Hematopoietic multipotent progenitor cell treated with erythropoietin and hydrocortisone succinate and interleukin-3 and kit ligand, for 4 days (in vitro differentiated cells): ENCODE measurements around the gene MTMR2.

Experiments used
- DNase-seq: peaks from one replicate; pipeline ENCODE4 v3.0.0-alpha.2; 2015

Gene MTMR2

DNA sequence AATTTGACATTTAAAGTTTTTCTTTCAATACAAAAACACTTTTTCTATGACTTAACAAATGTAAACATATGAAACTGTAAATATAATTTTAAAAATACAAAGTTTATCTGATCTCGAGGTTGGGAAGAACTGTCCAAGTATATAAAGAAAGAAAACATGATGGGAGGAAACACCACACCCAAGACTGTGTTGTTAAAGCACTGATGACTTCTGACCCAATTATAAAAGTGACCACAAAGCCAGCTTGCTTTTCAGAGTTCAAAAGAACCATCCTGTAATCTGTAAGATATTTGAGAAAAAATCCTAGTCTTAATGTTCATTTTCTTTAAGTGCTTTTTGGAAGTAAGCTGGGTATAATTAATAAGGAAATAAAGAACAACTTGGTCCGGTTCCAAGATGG is 118.0 kb downstream of the MTMR2 start:
- no peak for DNase-seq

DNA sequence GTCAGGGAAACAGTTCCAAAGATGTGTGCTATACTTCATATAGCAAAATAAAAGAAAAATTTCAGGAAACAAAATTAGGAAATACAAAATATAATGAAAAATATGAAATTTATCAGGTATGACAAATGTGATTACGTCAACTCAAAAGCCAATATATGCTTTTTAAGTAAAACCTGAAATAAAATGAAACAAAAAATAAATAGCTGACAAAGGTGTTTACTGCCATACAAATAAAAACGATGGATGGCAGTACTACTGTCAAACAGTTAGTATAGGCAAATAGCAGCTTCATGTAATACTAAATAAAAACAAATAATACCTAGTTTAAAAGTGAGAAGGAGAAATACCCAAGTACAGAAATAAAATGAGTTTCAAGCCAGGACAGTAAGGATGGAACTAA is 119.9 kb downstream of the MTMR2 start:
- no peak for DNase-seq

DNA sequence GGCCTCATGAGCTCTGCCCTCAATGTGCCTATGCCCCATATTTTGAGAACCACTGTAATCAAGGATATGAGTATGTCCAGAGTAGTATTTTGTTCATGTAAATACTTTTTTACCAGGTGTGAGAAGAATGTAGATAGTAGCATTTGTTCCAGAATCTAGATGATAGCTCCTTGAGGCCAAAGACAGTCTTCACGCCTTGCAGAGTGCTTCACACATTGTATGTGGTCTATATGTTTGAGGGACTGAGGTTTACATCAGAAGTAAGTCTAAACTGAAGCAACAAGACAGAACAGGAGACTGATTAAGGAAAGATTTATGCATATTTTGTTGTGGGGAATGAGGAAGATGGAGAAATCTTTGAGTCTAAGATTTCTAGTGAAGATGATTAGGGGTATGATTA is 121.1 kb downstream of the MTMR2 start:
- no peak for DNase-seq

DNA sequence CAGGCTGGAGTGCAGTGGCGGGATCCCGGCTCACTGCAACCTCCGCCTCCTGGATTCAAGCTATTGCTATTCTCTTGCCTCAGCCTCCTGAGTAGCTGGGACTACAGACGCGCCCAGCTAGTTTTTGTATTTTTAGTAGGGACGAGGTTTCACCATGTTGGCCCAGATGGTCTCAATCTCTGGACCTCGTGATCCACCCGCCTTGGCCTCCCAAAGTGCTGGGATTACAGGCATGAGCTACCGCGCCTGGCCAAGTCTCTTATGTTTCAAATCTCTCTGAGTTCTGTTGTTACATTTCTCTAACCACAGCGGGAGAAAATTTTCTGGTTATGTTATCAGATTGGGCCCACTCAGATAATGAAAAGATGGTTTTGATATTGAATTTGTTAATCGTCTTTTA is 123.5 kb downstream of the MTMR2 start:
- DNase-seq: peak; percentile 15

DNA sequence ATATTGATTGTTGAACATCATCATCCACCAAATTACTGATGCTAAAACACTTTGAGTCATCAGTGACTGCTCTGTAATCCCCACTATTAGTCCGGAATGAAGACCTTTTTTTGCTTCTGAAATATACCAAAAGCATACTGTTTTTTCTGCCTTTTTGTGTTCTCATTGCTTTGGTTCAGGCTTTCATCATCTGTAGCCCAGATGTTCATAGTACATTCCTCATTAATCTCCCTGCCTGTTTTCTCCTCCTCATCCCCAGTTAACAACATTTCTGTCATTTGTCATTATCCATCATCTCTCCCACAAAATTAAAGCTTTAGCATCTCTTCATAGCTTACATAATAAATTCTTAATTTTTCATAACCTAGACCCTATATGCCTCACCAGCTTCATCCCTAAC is 124.4 kb downstream of the MTMR2 start:
- DNase-seq: no peak

DNA sequence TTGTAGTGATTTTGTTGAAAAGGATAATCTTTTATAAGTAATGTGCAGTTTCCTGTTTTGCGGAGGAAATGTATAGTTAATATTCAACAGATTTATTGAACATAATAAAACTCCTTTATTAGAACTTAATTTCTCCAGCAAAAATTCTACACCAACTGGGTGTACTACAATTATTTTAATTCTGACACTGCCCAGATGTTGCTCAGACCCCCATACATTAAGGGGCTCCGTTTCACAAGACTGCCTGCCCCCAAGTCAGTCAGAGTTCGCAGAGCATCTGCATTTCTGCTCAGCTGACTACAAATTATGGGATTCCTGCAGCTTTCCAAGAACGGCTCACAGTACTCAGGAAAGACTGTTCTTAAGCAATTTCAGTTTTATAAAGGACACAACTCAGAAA is 127.4 kb downstream of the MTMR2 start:
- no peak for DNase-seq

DNA sequence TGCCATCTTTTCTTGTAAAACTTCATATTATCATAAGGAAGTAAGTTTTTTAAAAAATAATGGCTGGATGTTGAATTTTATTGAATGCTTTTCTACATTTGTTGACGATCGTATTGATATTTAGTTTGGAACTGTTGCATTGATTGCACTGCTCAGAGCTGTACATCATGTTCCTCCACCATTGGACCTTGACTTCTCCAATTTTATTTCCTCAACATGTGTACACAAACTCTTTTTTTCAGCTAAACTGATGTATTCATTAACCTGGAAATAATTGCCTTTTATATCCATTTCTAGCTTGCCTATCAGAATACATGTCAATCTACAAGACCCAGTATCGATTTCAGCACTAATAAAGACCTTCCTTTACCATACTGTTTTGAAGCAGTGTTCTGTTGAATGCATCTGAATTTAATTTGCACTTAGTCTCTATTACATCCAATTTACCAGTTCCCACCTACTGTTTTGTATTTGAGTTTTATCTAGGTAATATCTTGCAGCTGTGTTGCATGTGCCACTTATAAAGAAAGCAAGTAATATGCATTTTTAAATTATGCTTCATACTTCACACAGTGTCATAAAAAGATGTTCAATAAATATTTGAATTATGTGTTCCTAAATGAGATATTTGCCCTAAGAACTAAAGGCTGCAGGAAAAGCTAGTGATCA is 128.1 kb downstream of the MTMR2 start:
- no peak for DNase-seq

DNA sequence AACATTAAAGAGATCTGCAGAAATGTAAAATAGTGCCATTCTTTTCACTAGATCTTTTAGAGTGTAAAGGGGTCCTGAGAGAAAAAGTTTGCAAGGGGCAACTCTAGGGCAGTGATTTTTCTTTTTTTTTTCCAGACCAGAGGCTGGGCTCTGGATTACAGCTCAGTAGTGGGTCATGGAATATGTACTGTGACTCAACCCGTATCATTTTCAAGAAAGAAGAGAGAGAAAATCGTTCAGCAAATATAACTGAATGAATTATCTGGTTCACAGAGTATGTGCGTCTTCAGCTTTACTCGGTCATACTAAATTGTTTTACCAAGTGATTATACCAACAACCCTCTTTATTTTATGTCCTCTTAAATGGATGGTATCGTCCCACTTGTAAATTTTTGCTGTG is 129.8 kb downstream of the MTMR2 start:
- no peak for DNase-seq

DNA sequence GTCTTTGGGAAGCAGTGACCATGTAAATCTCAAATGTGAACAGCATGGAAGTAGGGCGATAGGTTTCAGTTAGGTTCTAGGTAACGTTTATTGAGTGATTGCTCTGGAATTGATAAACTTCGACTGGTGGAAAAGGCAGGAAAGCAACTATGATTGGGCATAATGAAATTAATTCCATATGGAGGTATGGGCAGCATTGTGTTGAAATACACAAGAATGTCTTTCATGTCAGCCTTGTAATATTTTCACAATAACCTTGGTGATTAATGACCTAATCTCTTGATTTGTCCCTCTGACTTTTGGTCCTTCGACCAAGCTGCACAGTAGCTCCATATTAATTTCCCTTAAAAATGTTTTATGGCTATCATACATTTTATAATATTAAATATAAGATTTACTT is 130.8 kb downstream of the MTMR2 start:
- DNase-seq: no peak

DNA sequence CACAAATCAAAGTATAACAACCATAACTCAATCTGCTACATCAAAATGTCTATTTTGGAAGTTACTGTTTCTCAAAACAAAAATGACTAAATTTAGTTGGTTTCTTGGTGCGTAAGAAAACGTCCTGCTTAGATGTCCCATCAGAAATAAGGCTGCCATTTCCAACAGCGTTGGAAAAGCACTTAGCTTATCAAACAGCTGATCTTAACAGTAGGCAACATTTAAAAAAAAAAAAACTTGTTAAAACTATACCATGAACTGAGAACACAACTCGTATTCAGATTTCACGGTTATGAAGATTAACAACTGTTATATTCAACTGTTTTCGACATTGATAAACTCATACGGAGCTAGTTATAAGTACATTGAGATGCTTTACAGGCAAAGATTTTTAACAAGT is 131.2 kb downstream of the MTMR2 start:
- DNase-seq: no peak

DNA sequence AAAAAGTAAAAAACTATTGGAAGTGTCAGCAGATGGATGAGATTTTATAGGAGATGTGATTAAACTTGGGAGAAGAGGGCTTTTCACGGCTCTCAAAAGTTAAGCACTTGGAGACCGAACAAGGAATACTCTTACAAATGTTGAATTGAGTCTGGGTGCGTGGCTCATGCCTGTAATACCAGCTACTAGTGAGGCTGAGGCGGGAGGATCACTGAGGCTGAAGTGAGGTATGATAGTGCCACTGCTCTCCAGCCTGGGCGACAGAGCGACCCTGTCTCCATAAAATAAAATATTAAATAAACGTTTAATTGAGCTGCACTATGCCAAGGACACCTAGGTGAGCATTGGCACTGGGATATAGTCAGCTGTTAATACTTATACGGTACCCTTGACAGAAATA is 131.7 kb downstream of the MTMR2 start:
- DNase-seq: no peak

DNA sequence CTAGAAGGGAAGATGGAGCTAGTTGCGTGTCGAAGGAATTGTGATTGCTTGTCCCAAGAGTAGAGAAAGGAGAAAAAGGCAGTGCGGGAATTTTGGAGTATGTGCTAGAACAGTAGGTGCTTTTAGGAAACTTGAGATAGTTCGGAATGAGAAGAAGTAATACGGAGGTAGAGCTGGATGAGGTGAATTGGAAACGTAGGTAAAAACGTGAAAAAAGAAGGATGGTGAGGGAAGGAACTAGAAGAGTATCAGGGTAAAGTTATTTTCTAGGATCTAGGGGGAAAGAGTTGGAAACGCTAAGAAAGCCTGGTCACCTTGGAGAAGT is 132.2 kb downstream of the MTMR2 start:
- DNase-seq: no peak

DNA sequence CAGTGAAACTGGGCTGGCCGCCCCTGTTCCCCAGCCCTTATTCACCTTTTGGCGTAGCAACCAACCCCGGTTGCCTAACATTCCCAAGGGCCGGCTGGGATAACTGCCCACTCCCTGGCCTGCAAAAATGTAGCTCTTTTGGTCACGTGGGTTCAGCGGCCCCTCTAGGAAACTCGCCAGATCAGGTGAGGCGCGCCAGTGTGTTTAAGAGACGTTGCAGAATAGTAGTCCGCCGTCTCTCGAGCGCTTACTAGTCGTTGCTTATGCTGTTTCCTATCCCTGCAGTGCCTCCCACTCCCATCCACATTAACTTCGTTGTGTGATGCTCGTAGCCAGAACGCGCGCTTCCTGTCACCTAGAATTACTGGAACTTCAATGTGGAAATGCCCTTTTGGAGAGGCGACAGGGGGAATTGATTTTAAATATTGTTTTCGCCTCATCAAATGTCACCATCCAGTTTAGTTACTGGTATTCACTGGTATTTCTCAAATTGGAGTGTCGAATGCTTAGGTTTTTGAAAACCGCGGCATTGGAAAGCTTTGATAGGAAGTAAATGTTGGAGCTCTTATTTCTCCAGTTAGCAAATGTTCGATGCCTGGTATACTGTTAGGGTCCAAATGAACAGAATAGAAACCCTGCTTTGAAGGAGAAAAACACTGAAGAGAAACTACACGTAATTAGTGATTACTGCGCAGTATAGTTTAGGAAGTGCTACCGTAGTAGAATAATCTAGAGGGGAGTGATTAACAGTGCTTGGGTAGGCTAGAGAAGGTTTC is 132.8 kb downstream of the MTMR2 start:
- peak; percentile 82 for DNase-seq

DNA sequence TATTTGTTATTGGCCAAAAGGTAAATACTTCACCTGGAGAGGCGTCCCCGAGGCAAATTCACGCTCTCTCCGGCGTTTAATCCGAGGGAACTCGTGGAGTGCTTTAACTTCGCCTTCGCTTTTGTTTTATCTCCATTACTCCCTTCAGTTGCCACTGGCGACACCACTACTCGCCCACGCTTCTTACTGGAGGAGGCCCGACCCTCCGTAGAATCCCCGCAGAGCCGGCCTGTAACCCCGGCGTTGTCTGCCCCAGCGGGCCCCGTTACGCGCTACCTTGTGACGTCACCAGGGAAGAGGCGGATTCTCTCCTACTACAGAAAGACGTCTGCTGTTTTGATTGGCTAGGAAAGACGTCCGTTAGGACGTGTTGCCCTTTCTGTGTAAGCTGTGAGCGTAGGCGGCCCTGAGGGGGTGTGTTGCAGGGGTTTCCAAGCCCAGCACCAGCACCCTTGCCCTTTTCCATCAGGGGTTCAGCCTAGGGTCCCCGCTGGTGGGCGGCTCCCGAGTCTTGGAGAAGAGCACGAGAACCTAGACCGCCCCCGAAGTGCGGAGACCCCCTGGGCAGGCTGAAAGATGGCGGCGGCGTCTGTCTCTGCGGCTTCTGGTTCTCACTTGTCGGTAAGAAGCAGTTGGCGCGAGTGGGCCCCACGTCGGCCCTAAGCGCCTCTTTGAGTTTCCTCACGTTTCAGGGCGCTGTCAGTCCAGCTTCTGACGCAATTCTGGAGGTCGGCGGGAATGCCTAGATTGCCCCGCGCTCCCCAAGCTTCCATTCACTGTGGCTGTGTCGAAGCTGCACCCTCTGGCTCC is 133.6 kb downstream of the MTMR2 start, which contains the start of gene CEP57:
Gene CEP57 (plus strand): TSS at position 376 of the 810 bp plus-strand sequence. CDS start 201 bp downstream, at position 577.
- peak; percentile 99 for DNase-seq

DNA sequence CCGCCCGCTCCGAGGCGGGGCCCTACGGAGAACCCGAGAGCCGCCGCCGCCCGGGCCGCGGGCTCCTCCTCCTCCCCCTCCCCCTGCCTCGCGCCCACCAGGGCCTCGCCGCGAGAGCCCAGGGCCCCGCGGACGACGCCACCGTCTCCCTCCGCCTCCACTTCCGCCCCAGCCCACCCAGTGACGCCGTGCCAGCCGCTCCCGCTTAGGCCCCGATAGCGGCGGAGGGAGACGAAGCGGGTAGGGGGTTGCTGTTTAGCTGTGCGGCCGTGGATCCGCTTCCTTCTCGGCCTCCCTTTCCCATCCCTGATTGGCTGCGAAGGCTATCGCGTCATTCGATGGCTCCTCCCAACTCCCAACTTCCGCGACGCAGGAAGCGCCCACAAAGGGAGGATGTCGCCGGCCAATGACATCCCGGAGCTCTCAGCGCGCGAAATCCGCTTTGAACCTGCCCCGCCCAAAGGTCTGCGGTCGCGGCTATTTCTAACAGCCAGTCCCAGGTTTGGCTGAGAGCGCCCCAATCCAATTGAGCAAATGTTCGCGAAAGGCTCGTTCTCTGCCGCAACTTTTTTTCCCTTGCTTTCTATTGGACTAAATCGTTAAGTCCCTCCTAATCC is 134.3 kb downstream of the MTMR2 start, which contains the start of gene FAM76B:
Gene FAM76B (minus strand): TSS at position 277 of the 617 bp plus-strand sequence. CDS start 304 bp downstream, outside the sequence.
- peak; percentile 100 for DNase-seq

DNA sequence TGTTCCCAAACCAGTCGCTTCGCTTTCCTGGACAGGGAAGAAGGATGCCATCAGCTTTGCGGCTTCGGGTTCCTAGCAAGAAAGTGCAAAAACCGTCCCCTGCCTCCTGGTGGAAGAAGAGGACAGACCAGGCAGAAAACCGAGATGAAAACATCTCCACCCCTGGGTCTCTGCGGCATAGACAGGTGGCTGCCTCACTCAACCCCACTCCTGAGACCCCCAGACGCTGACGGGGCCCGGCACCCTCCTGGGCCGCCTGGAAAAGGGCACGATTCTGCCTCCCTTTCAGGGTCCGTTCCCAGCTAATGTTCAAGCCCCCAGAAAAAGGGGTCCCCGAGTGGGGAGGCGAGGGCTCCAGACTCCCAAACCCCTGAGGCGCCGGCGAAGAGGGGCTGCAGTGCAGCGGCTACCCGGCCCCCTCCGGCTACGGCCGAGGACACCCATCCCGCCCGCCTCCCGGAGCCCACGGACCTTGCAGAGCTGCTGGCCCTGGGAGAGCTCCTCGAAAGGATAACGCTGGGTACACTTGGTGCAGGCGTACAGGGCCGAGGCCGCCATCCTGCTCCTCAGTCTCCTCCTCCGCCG is 134.9 kb downstream of the MTMR2 start:
- DNase-seq: peak; percentile 74
